GM12865 (cell line): ENCODE results near the gene SLC25A14.

Experiments
- DNase-seq: peaks from one replicate; pipeline ENCODE4 v3.0.0; 2010; ENCODE audit warnings: low read depth
- H3K4me3 ChIP-seq: 2 replicates; pipeline ENCODE4 v1.5.1; 2011; ENCODE audit warnings: mild to moderate bottlenecking, low read depth, low read length, control low read depth
- TF ChIP-seq, protein P1 (sequence below): IDR thresholded peaks from 2 replicates; pipeline ENCODE4 v1.5.1; 2011; ENCODE audit warnings: low read length, control low read depth, low read depth, inconsistent platforms; ENCODE audit not compliant: insufficient read depth; ENCODE audit errors: missing control alignments

The SLC25A14 gene, protein sequence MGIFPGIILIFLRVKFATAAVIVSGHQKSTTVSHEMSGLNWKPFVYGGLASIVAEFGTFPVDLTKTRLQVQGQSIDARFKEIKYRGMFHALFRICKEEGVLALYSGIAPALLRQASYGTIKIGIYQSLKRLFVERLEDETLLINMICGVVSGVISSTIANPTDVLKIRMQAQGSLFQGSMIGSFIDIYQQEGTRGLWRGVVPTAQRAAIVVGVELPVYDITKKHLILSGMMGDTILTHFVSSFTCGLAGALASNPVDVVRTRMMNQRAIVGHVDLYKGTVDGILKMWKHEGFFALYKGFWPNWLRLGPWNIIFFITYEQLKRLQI

DNA sequence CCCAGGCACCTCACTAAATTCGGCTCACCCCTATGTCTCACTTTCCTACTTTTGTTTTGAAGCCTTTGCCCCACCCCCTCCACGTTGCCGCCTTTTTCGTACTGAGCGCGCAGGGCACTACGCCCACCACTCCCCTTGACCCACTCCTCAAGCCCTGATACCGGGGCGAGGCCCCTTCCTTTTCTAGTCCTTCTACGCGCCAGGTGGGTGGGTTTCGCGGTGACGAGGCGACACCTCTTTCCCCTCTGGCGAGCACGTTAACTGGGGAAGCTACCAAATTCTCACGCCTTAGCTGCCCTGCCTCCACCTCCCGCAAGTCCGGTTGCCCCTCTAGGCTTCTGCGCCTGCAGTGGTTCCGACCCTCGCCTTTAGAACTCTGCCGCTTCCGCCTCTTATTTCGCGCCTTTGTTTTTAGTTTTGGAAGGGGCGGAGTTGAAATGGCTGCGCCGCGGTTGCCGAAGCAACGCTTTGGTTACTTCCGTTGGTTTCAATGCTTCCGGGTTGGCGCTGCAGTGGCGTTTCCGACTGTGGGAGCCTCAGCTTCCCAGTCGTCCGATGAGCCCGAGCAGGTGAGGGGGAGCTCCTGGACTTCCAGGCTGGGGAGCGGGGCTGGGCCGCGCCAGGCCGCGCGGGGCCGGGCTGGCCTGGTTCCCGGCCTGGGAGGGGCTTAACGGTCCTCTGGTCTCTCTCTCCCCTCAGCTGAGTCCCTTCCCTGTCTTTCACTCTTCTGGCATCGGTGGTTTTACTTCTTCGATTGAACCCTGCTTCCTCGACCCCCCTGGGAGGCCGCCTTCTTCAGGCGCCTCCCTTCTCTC is at the start of gene SLC25A14:
SLC25A14 (plus strand) TSS at position 512 of the 815 bp plus-strand sequence. CDS start 360 bp downstream, outside the sequence.
- H3K4me3 ChIP-seq: peak within 1 kb of the TSS; percentile 90
- DNase-seq: peak; percentile 80
- TF ChIP-seq, protein P1, sequence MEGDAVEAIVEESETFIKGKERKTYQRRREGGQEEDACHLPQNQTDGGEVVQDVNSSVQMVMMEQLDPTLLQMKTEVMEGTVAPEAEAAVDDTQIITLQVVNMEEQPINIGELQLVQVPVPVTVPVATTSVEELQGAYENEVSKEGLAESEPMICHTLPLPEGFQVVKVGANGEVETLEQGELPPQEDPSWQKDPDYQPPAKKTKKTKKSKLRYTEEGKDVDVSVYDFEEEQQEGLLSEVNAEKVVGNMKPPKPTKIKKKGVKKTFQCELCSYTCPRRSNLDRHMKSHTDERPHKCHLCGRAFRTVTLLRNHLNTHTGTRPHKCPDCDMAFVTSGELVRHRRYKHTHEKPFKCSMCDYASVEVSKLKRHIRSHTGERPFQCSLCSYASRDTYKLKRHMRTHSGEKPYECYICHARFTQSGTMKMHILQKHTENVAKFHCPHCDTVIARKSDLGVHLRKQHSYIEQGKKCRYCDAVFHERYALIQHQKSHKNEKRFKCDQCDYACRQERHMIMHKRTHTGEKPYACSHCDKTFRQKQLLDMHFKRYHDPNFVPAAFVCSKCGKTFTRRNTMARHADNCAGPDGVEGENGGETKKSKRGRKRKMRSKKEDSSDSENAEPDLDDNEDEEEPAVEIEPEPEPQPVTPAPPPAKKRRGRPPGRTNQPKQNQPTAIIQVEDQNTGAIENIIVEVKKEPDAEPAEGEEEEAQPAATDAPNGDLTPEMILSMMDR: no peak

DNA sequence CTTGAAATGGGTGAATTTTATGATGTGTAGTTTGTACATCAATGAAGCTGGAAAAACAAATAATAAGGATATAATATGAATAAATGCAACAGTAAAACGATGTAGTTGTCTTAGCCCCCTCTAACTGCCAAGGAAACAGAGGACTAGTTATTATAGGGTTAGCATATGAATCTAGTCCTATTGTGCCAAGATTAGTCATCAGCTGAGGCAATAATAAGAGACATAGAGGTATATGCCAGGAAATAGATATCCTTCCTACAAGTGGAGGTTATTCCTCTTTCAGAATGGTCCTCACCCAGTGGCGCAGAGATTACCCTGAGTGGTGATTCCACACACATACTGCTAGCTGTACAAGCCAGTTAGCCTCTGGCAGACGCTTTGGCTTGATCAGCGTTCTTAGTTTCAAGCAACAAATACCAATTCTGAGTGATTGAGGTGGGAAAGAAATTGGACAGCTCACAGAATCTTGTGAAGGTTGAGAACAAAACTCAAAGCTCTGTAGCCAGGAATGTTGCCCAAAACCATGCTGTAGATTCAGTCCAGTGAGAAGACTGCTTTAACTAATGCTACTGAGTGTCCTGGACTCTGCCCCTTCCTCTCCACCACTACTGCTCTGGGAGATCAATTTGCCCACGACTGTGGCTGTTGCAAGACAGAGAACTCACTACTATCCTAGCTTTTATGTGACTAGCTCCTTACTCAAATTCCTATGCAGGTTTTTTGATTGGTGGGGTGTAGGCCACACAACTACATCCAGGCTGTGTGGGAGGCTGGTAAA is 44.0 kb upstream of the SLC25A14 start:
- no peak for DNase-seq
- no peak overlapping the region for H3K4me3 ChIP-seq
- TF ChIP-seq, protein P1: no peak

DNA sequence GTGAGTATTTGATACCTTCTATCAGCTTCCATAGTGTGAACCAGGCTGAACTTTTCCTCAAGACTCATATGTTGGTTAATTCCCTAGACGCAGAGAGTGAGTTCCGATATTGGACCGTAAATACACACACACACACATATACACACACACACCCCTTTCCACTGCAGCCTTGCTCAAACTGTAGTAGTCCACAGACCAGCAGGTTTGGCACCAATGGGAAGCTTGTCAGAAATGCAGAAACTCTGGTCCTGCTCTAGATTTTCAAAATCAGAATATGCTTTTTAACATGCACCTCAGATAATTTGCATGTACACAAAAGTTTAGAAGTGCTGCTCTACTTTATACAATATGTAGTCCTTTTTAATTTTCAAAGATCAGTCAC is 43.4 kb upstream of the SLC25A14 start:
- H3K4me3 ChIP-seq: no peak overlapping the region
- no peak for DNase-seq

DNA sequence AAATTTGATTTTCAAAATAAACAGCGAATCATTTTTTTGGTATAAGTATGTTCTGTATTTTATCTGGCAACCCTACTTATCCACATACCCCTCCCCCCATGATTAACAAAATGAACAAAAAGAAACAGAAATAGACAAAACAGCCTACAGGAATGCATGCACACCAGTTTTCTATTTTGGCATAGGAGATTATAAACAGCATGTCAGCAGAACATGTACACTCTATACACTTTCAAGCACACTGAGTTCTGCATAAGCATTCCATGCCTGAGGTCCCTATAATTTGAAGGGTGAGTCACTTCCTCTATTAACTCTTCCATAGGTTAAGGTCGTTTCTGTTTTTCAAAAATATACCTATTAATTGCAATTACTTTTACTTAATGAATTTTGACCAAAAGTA is 43.0 kb upstream of the SLC25A14 start:
- TF ChIP-seq, protein P1: no peak
- no peak overlapping the region for H3K4me3 ChIP-seq
- no peak for DNase-seq

More for the DNA sequence above, 43.4 kb upstream of the SLC25A14 start:
- TF ChIP-seq, protein P1: no peak

DNA sequence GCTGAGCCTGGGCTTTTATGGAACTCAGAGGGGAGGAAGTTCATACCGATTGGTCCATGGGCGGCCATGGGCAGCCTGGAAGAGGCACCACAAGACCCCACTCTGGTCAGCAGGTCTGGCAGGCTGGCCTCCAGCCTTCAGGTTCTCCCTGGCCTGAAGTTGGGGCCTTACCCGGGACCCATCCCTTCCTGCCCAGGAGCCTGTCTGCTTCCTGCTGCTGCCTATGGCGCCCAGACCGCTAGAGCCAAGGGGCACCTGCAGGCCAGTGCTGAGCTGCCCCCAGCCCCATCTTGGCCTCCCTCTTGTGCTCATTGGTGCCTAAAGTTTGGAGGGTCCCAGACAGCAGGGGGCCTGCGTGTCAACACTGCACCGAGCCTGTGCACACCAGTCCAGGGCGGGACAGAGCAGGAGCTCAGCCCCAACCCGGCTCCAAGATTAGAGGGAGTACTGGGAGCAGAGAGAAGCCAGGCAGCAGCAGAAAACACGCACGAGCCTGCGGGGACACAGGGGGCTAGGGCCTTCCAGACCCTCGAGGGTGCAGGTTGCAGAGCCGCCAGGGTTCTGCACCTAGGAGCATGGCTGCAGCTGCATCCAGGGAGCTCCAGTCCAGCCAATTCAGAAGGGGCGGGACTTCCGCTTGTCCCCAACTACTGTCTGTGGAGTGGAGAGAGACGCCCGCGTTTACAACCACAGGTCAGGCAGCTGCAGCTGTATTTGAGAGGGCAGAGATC is 40.3 kb upstream of the SLC25A14 start:
- no peak for DNase-seq
- H3K4me3 ChIP-seq: no peak overlapping the region
- TF ChIP-seq, protein P1: no peak

DNA sequence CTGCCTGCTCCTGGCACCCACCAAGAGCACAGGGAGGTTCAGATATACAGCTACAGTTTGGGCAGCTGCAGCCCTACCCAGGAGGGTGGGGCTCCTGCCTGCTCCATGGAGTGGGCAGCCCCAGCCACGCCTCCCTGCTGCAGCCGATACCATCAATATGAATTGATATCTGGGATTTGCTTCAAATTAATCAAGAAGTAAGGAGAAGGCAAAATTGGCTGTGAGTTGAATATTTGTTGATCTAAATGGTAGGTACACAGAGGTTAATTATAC is 39.8 kb upstream of the SLC25A14 start:
- H3K4me3 ChIP-seq: no peak overlapping the region
- DNase-seq: no peak
- TF ChIP-seq, protein P1: no peak
